Measurements from ENCODE around the gene CTRB1. TPM values are rescaled to one million over a fixed set of nuclear protein-coding genes. Genes with fewer than 3 reads are reported as not detected.

The CTRB1 gene
- total RNA-seq, 3 donors from 2014 or later, result 0.67 to 0.76 TPM; not detected in 1

- no peaks in the 10 kb centered on the region for H3K36me3 ChIP-seq (ENCODE audit: low read depth)
- no peak for TF ChIP-seq CTCF (IDR thresholded peaks at IDR 0.05)
- ATAC-seq (no peak), DNase-seq (peak in 1 of 3 donors; percentile 53)
- intact Hi-C loops (cut with DNase I, micrococcal nuclease), result no loop called here
- no peak overlapping the region for H3K4me3 ChIP-seq
- H3K4me1 ChIP-seq (ENCODE audit: low read depth), result peaks cover 68% of the 10 kb centered on the region
- H3K9me3 ChIP-seq, result no peaks in the 10 kb centered on the region
These were observed 30.0 kb downstream of the CTRB1 start for GRCh38 chr16:75248536-75249380.

- TF ChIP-seq CTCF (IDR thresholded peaks at IDR 0.05), result no peak
- ATAC-seq (no peak), DNase-seq (peak in 2 of 3 donors; percentile 38 to 40)
- Histone ChIP-seq H3K9me3 (no peaks in the 10 kb centered on the region), H3K4me1 (ENCODE audit: low read depth) (peaks cover 68% of the 10 kb centered on the region), H3K4me3 (no peak overlapping the region), H3K36me3 (ENCODE audit: low read depth) (no peaks in the 10 kb centered on the region)
- intact Hi-C loops (cut with DNase I, micrococcal nuclease), result no loop called here
These were observed 30.7 kb downstream of the CTRB1 start for GRCh38 chr16:75249441-75249840.

GRCh38 chr16:75250089-75250808 lies 31.5 kb downstream of the CTRB1 start:
- peak; percentile 69 for ATAC-seq
- Histone ChIP-seq H3K9me3 (no peaks in the 10 kb centered on the region), H3K36me3 (ENCODE audit: low read depth) (no peaks in the 10 kb centered on the region), H3K4me3 (peak overlapping the region; percentile 72), H3K4me1 (ENCODE audit: low read depth) (peaks cover 63% of the 10 kb centered on the region)
- intact Hi-C loops (cut with DNase I, micrococcal nuclease), result no loop called here
- TF ChIP-seq CTCF (IDR thresholded peaks at IDR 0.05), result no peak
- peak; percentile 80 to 87 (median 87) for DNase-seq

- H3K36me3 ChIP-seq (ENCODE audit: low read depth), result no peaks in the 10 kb centered on the region
- no peak for TF ChIP-seq CTCF (IDR thresholded peaks at IDR 0.05)
- DNase-seq (peak; percentile 76 to 88 (median 78)), ATAC-seq (peak; percentile 75)
- peaks cover 59% of the 10 kb centered on the region for H3K4me1 ChIP-seq (ENCODE audit: low read depth)
- intact Hi-C loops (cut with DNase I, micrococcal nuclease), result no loop called here
- H3K4me3 ChIP-seq, result peak overlapping the region; percentile 72
- no peaks in the 10 kb centered on the region for H3K9me3 ChIP-seq
These were observed 32.1 kb downstream of the CTRB1 start for GRCh38 chr16:75250809-75251279.

GRCh38 chr16:75251280-75252048 lies 32.7 kb downstream of the CTRB1 start, which contains the start of gene BCAR1:
BCAR1 (minus strand) TSS chr16:75251624; CDS start chr16:75251482, 142 bp downstream.
- H3K4me1 ChIP-seq (ENCODE audit: low read depth), result peaks cover 56% of the 10 kb centered on the region

More at GRCh38 chr16:75251280-75252048, 32.7 kb downstream of the CTRB1 start, which contains the start of gene BCAR1:
- DNase-seq, result peak; percentile 89 to 93 (median 91)
- H3K4me3 ChIP-seq, result peak within 1 kb of the TSS; percentile 72
- H3K36me3 ChIP-seq (ENCODE audit: low read depth), result no peaks in the 10 kb centered on the region
- peak; percentile 74 for ATAC-seq
- no peak for TF ChIP-seq CTCF (IDR thresholded peaks at IDR 0.05)
- intact Hi-C loops (cut with DNase I, micrococcal nuclease), result no loop called here
- H3K9me3 ChIP-seq, result no peaks in the 10 kb centered on the region

Measured in mucosa of descending colon (tissue), 3 donors.